PC-3 (cell line): ENCODE results near the gene CHMP2A. TPM values are rescaled to one million over a fixed set of nuclear protein-coding genes. Genes with fewer than 3 reads are reported as not detected.

Source experiments
- ATAC-seq: fragments of 200-7000 bp; cut with Tn5 transposase; 2 replicates; pipeline ENCODE4 v1.9.1; 2020; ENCODE audit warnings: mild to moderate bottlenecking, moderate library complexity
- BruUV-seq: library from RNA; stranded (reverse); fragments of 400-500 nt; replicated peaks from 2 replicates; lab custom pipeline; 2021; lab: Mats Ljungman, UMichigan
- CTCF ChIA-PET: fragments of 300-600 bp; sonication (Branson Sonifier 250); formaldehyde crosslinking; loops from one replicate; lab custom pipeline; 2022; ENCODE audit warnings: antibody characterized with exemption; lab: Charles Lee
- POLR2A ChIA-PET: fragments of 300-600 bp; sonication (Branson Sonifier 250); formaldehyde crosslinking; loops from one replicate; lab custom pipeline; 2022; ENCODE audit warnings: antibody characterized with exemption; ENCODE audit not compliant: unreplicated experiment; lab: Charles Lee
- DNase-seq: peaks from one replicate; pipeline ENCODE4 v3.0.0-alpha.2; 2015
- H2AFZ ChIP-seq: fragments of 300-600 bp; sonication (generic); 2 replicates; pipeline ENCODE4 v1.6.0; 2016; ENCODE audit warnings: antibody characterized with exemption, low read length
- H3F3A ChIP-seq: fragments of 300-600 bp; sonication (generic); one replicate; pipeline ENCODE4 v1.6.0; 2017; ENCODE audit warnings: antibody characterized with exemption, low read length, control low read depth, mild to moderate bottlenecking; ENCODE audit not compliant: unreplicated experiment
- H3K27ac ChIP-seq: fragments of 300-600 bp; sonication (generic); 2 replicates; pipeline ENCODE4 v1.5.1; 2016; ENCODE audit warnings: mild to moderate bottlenecking, low read length
- H3K27me3 ChIP-seq: fragments of 300-600 bp; sonication (generic); 2 replicates; pipeline ENCODE4 v1.6.1; 2016; ENCODE audit warnings: low read length, mixed read lengths
- H3K36me3 ChIP-seq: fragments of 300-600 bp; sonication (generic); 2 replicates; pipeline ENCODE4 v1.6.1; 2016; ENCODE audit warnings: low read depth, mixed run types, low read length, mixed read lengths
- H3K4me1 ChIP-seq: fragments of 300-600 bp; sonication (generic); 2 replicates; pipeline ENCODE4 v1.5.1; 2016; ENCODE audit warnings: low read length; ENCODE audit not compliant: insufficient read depth
- H3K4me2 ChIP-seq: fragments of 300-600 bp; sonication (generic); 2 replicates; pipeline ENCODE4 v1.6.0; 2016; ENCODE audit warnings: low read length
- H3K4me3 ChIP-seq: fragments of 300-600 bp; sonication (generic); 2 replicates; pipeline ENCODE4 v1.5.1; 2016; ENCODE audit warnings: mild to moderate bottlenecking, low read length, mixed read lengths
- H3K79me2 ChIP-seq: fragments of 300-600 bp; sonication (generic); 2 replicates; pipeline ENCODE4 v1.6.1; 2017; ENCODE audit warnings: low read length, mixed read lengths
- H3K9ac ChIP-seq: fragments of 300-600 bp; sonication (generic); 2 replicates; pipeline ENCODE4 v1.6.0; 2016; ENCODE audit warnings: mild to moderate bottlenecking, low read length
- H3K9me2 ChIP-seq: fragments of 300-600 bp; sonication (generic); replicated peaks from 2 replicates; pipeline ENCODE4 v1.6.1; 2016; ENCODE audit warnings: mixed run types, low read length, mixed read lengths
- H3K9me3 ChIP-seq: fragments of 300-600 bp; sonication (generic); 2 replicates; pipeline ENCODE4 v1.6.1; 2016; ENCODE audit warnings: low read length, mixed read lengths
- H4K20me1 ChIP-seq: fragments of 300-600 bp; sonication (generic); 2 replicates; pipeline ENCODE4 v1.6.1; 2016; ENCODE audit warnings: low read length, mixed read lengths
- CTCF ChIP-seq: fragments of 300-600 bp; sonication (generic); conservative IDR thresholded peaks from 2 replicates; pipeline ENCODE4 v1.5.1; 2017; ENCODE audit warnings: antibody characterized with exemption, low read depth, mild to moderate bottlenecking, low read length
- EZH2 ChIP-seq: fragments of 300-600 bp; sonication (generic); IDR thresholded peaks from one replicate; pipeline ENCODE4 v1.6.1; 2017; ENCODE audit warnings: antibody characterized with exemption, mild to moderate bottlenecking, low read length; ENCODE audit not compliant: unreplicated experiment
- EZH2phosphoT487 ChIP-seq: fragments of 300-600 bp; sonication (generic); IDR thresholded peaks from 2 replicates; pipeline ENCODE4 v1.6.1; 2018; ENCODE audit warnings: mild to moderate bottlenecking, antibody characterized with exemption, low read length, borderline replicate concordance
- intact Hi-C: fragments of 100-400 bp; cut with micrococcal nuclease; formaldehyde crosslinking; loops from 2 replicates; pipeline ENCODE4 v1.9.0; 2023
- total RNA-seq: library from RNA; depleted of rRNA; stranded (reverse); fragments of >200 nt; gene quantifications from 2 replicates; pipeline ENCODE4 v1.2.3, GENCODE V29; 2014

The CHMP2A gene
- total RNA-seq, 1 experiment from 2014 or later, result 220 TPM

GRCh38 chr19:58560007-58560887 is 5.3 kb upstream of the CHMP2A start:
- intact Hi-C loops, result no loop called here
- Histone ChIP-seq H3K79me2 (peaks cover 24% of the 10 kb centered on the region), H3K36me3 (peaks cover 11% of the 10 kb centered on the region), H3K9me3 (no peaks in the 10 kb centered on the region), H3K9me2 (no peaks in the 10 kb centered on the region), H2AFZ (peak overlapping the region; percentile 86), H3K4me3 (peak overlapping the region; percentile 69), H3K4me1 (peaks cover 46% of the 10 kb centered on the region), H3K4me2 (peak overlapping the region; percentile 97), H3F3A (peaks cover 2% of the 10 kb centered on the region), H3K9ac (peak overlapping the region; percentile 95), H3K27me3 (no peaks in the 10 kb centered on the region), H3K27ac (peak overlapping the region; percentile 85), H4K20me1 (no peaks in the 10 kb centered on the region)
- ChIA-PET CTCF (no interaction called here), POLR2A (interaction anchor here (0.6 kb wide), 1 partner anchor 16 kb away, joined by 5 read pairs; the partner anchor contains the start of gene TRIM28)
- no TSS peak for BruUV-seq
- ATAC-seq (no peak), DNase-seq (no peak)
- no peak for TF ChIP-seq CTCF
- TF ChIP-seq EZH2phosphoT487, result no peak
- TF ChIP-seq EZH2, result no peak

- CTCF ChIA-PET, result interaction anchor here (0.6 kb wide), 1 partner anchor 46 kb away, joined by 4 read pairs; no protein-coding TSS in a partner anchor
- Histone ChIP-seq H3K9ac (peak overlapping the region; percentile 95), H3K27ac (peak overlapping the region; percentile 85), H3K27me3 (no peaks in the 10 kb centered on the region), H4K20me1 (no peaks in the 10 kb centered on the region), H3K4me3 (peak overlapping the region; percentile 69), H3K9me3 (no peaks in the 10 kb centered on the region), H3K36me3 (peaks cover 11% of the 10 kb centered on the region), H3F3A (peaks cover 4% of the 10 kb centered on the region), H3K79me2 (peaks cover 25% of the 10 kb centered on the region), H3K4me1 (peaks cover 50% of the 10 kb centered on the region), H2AFZ (peak overlapping the region; percentile 86), H3K4me2 (peak overlapping the region; percentile 97), H3K9me2 (no peaks in the 10 kb centered on the region)
- POLR2A ChIA-PET, result interaction anchor here (0.6 kb wide), 4 partner anchors 13 to 40 kb away, joined by 3 to 5 read pairs (median 4); partner anchors contain the start of genes TRIM28 and ZBTB45
- TF ChIP-seq EZH2phosphoT487 (no peak), EZH2 (no peak), CTCF (no peak)
- BruUV-seq, result TSS peak; percentile 46
- DNase-seq (peak; percentile 93), ATAC-seq (peak; percentile 34)
- intact Hi-C loops, result loop anchor here (1.0 to 2.0 kb wide), 2 partner anchors 13 to 60 kb away; partner anchors contain the start of gene MZF1
Observed at GRCh38 chr19:58559275-58560006, 4.5 kb upstream of the CHMP2A start.
